ENCODE measurements around the gene HIF3A.
"Not testable (repeated sequence)": the region's sequence is repeated elsewhere in the genome, so short reads cannot be mapped to it uniquely, and the experiment has no call there.

Gene HIF3A

DNA sequence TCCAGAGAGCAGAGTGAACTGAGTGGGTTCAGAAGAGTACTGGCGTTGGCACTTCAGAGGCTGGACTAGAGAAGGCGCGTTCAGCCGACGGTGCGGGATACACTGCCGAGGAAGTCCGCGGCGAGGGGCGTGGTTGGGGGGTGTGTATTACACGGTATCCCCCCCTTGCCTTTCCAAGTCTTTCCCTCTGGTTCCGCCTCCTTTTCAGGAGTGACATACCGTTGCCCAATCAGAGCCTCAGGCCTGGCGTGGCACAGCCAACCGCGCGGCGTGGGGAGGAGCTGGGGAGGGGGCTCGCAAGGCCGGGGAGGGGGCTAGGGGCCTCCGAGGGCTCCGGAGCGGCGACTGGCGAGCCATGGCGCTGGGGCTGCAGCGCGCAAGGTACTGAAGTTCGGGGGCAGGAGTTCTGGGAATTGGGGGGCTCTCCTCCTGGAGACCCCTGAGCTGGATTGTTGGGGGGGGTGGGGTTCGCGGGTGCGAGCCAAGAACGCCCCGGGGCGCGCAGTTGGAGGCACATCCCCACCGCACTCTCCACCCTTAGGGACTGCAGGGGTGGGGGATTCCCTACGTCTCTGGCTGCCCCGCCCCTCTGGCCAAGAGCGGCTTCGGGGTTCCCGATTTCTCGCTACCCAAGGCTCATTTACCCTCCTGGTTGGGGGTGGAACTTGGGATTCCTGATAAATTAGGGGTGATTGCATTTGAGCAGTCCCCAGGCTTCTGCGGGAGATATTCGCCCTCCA lies at the start of gene HIF3A:
TSS of gene HIF3A (plus strand) at position 321 of the 740 bp plus-strand sequence. CDS start at position 356, 35 bp downstream.
- in situ Hi-C loops (cut with MboI; ENCODE audit: low pct_unique_long_range_greater_than_20kb, low sequenced_read_pairs), result no loop called here
- no peak for DNase-seq

DNA sequence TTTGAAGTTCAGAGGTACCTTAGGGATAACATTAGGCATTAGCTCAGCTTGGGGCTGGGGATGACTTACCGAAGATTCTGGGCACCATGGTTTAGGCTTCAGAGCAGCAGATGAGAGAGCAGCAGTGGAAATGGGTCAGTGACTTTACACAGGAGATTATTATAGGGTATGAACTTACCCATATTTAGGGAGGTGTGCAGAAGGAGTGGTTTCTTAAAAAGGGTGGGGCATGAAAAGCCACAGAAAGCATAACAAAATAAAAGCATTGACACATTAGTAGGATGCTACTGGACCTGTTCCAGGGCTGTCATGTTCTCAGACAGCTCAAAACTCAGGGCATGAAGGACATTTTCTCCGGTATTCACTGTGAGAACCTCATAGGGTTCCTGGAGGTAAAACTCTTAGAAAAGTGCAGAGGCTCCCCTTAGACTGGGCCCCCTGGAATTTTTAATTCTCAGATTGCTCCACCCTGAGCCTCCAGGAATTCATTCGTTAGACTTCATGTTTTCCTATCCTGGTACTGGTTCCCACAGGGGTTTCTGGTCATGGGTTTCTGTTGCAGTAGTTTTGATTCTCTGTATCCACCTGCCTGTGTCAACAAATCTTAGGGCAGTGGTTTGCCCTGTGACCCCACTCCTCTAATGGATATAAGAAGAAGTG lies 46.6 kb upstream of the HIF3A start:
- no peak for DNase-seq
- in situ Hi-C loops (cut with MboI; ENCODE audit: low pct_unique_long_range_greater_than_20kb, low sequenced_read_pairs), result no loop called here

DNA sequence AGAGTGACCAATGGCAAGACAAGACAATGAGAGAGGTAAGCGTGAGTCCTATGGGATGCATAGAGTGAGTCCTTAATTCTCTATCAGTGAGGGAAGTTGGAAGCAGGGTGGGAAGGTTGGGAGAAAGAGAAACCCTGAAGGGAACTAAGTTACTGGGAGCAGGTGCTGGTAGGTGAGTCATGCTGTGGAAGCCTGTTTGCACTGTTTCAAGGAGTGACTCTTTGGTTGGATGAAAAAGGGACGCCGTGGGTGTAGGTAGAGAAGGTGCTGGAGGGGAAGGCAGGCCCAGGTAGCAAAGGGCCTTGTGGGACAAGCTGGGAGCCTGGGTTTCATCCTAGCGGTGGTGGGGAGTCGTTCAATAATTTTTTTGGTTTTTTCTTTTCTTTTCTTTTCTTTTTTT lies 45.4 kb upstream of the HIF3A start:
- no peak for DNase-seq
- in situ Hi-C loops (cut with MboI; ENCODE audit: low pct_unique_long_range_greater_than_20kb, low sequenced_read_pairs), result no loop called here

DNA sequence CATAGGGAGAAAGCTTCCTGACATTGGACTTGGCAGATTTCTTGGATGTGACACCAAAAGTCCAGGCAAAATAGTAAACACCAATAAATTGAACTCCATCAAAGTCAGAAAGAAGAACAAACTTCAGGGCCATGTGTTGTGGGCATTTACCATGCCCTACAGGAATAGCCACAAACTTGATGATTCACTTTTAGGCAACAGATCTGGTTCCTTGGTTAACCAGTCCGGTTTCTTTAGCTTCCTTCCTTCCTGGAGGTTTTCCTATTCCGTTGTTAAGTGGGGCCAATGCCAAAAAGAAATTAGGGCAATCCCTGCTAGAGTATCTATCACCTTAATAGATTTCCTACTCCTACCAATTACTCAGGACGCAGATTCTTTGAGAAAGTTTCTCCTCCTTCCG lies 42.1 kb upstream of the HIF3A start:
- in situ Hi-C loops (cut with MboI; ENCODE audit: low pct_unique_long_range_greater_than_20kb, low sequenced_read_pairs), result no loop called here

DNA sequence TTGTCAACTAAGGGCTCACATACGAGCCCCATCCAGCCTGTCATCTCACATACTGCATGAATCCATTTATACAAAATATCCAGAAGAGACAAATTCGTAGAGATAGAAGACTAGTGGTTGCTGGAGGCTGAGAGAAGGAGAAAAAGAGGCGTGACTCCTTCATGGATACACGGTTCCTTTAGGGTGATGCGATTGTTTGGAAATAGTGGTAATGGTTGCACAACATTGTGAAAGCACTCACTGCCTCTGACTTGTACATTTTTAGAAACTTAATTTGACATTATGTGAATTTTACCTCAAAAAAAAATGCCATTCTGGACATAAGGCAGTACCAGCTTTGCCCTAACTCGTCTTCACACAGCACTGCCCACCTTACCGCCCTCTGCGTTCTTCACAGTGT lies 40.0 kb upstream of the HIF3A start:
- in situ Hi-C loops (cut with MboI; ENCODE audit: low pct_unique_long_range_greater_than_20kb, low sequenced_read_pairs), result no loop called here
- no peak for DNase-seq

More for the DNA sequence above, 42.1 kb upstream of the HIF3A start:
- no peak for DNase-seq

DNA sequence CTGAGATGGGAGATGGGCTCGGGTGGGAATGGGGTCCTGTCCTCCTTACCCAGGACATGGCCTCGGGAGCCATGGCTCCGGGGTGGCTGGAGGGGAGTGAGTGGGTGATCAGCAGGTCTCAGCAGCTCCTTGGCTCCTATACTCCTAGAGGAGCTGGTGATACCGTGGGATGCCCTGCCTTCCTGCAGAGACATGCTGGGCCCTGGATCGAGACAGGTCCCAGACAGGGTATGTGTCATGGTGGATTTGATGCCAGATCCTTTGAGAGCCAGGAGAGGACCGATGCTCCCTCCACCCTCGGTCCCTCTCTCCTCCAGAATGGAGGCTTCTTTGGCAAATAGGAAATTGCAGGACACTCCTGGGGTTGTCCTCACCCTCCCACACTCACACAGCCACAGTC lies 35.3 kb upstream of the HIF3A start:
- DNase-seq; in situ Hi-C loops (cut with MboI; ENCODE audit: low pct_unique_long_range_greater_than_20kb, low sequenced_read_pairs): not testable (repeated sequence)

DNA sequence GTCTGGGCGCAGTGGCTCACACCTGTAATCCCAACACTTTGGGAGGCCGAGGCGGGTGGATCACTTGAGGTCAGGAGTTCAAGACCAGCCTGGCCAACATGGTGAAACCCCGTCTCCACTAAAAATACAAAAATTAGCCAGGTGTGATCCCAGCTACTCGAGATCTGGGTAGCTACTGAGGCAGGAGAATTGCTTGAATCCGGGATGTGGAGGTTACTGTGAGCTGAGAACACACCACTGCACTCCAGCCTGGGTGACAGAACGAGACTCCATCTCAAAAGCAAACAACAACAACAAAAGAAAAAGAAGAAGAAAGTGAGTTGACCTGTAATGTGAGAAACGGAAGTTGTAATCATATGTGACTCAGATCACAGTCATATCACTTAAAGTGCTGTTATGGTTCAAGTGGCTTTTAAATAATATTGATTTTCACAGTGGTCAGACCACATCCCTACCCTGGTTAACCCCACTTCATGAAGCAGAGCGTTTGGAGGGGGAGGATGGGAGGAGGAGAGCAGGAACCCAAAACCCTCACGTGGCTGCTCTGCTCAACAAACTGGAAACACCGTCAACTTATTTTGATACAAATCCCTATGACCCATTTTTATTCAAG lies 34.1 kb upstream of the HIF3A start:
- in situ Hi-C loops (cut with MboI; ENCODE audit: low pct_unique_long_range_greater_than_20kb, low sequenced_read_pairs), result not testable (repeated sequence)
- peak; percentile 86 for DNase-seq

DNA sequence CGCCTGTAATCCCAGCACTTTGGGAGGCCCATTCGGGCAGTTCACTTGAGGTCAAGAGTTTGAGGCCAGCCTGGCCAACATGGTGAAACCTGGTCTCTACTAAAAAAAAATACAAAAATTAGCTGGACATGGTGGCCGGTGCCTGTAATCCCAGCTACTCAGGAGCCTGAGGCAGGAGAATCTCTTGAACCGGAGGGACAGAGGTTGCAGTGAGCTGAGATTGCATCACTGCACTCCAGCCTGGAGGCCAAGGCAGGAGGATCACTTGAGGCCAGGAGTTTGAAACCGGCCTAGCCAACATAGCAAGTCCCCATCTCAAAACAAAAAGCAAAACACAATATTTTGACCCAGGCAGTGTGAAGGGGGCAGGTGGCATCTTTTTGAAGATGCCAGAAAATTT lies 32.0 kb upstream of the HIF3A start:
- in situ Hi-C loops (cut with MboI; ENCODE audit: low pct_unique_long_range_greater_than_20kb, low sequenced_read_pairs), result not testable (repeated sequence)

DNA sequence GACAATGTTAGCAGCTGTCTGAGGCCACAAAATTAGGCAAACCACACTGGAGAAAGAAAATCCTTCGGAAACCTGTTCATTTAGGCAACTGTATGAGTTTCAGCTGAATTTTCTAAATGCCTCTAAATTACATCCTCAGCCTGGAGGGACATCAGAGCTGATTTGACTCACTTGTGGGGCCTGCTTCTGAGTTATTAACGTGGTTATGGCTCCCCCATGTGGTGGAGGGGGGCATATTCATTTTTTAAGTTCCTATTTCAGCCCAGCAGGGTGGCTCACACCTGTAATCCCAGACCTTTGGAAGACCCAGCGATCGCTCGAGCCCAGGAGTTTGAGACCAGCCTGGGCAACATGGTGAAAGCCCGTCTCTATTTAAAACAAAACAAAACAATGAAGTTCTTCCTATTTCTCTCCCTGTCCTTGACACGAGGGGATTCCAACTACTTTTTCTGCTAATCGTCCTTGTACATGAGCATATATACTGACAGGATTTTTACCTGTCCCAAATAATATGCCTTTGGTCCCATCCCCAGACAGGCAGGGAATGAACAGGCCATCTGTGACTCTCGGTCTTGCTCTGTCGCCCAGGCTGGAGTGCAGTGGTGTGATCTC lies 31.5 kb upstream of the HIF3A start:
- DNase-seq, result peak; percentile 89
- in situ Hi-C loops (cut with MboI; ENCODE audit: low pct_unique_long_range_greater_than_20kb, low sequenced_read_pairs), result no loop called here

More for the DNA sequence above, 32.0 kb upstream of the HIF3A start:
- not testable (repeated sequence) for DNase-seq

DNA sequence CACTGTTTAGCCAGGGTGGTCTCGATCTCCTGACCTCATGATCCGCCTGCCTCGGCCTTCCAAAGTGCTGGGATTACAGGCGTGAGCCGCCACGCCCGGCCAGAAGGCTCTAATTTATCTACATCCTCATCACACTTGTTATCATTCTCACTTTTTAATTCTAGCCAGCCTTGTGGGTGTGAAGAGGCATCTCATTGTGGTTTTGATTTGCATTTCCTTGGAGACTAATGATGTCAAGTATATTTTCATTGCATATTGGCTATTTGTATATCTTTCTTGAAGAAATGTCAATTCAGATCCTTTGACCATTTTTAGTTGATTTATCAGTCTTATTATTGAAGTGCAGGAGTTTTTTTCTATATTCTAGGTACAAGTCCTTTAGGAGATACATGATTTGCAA lies 27.7 kb upstream of the HIF3A start:
- in situ Hi-C loops (cut with MboI; ENCODE audit: low pct_unique_long_range_greater_than_20kb, low sequenced_read_pairs), result no loop called here
- no peak for DNase-seq

DNA sequence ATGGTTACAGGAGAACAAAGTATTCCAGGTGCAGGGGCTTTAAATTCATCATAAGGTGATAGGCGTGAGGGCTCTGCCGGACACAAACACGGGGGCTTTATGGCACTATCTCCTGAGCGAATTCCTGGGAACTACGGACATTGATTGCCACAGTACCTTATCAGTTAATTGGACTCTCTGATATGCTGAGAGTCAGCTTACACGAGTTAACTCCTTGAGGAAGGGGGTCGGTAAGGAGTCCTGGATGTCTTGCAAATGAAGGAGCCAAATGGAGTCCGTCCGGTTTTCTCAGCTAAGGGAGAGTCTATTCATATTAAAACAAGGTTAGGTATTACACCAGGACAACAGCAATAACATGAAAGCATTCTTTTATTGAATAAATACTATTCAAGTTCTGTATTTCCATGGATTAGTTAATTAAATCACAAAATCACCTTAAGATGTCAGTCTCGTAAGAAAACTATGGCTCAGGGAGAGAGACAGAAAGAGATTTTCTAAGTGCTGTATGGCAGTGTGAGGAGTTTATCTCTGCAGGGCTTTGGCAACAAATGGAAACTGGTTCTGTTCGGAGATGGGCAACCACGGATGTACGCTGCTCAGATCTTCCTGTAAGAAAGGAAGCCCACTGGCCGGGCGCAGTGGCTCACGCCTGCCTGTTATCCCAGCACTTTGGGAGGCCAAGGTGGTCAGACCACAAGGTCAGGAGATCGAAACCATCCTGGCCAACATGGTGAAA lies 26.2 kb upstream of the HIF3A start:
- DNase-seq, result no peak
- in situ Hi-C loops (cut with MboI; ENCODE audit: low pct_unique_long_range_greater_than_20kb, low sequenced_read_pairs), result no loop called here

DNA sequence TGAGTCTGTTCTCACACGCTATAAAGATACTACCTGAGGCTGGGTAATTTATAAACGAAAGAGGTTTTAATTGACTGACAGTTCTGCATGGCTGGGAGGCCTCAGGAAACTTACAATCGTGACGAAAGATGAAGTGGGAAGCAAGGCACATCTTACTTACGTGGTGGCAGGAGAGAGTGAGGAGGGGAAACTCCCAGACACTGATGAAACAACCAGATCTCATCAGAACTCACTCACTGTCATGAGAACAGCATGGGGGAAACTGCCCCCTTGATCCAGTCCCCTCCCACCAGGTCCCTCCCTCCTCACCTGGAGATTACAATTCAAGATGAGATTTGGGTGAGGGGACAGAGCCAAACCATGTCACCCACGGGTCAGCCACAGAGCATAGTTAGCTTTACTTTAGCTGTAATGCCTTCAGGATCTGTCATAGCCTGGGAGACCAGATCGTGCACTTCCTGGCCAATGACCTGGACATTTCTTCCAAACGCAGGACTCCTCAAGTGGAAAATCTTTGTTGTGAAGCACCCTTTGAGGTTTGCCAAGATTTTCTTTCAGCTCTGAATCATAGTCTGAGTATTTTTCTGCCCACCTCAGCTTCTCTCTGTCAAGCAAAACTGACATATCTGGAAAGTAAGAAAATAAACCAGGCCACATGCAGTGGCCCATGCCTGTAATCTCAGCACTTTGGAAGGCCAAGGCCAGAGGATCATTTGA lies 25.2 kb upstream of the HIF3A start:
- in situ Hi-C loops (cut with MboI; ENCODE audit: low pct_unique_long_range_greater_than_20kb, low sequenced_read_pairs), result no loop called here

DNA sequence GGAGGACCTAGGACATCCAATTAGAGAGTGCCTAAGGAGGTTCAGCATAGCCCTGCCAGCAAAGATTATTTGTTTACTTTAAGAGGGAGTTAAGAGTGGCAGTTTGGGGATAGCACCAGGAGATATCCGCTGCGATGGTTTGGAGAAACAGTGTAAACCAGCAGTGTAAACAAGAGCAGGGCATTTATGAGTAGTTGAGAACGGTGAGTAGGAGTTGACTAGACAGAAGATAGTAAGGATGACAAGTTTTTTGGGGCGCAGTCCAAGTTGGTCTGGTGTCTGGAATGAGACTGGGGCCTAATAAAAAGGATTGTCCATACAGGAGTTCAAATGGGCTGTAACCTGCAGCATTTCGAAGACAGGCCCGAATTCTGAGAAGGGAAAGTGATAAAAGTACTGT lies 22.9 kb upstream of the HIF3A start:
- DNase-seq; in situ Hi-C loops (cut with MboI; ENCODE audit: low pct_unique_long_range_greater_than_20kb, low sequenced_read_pairs): not testable (repeated sequence)

More for the DNA sequence above, 25.2 kb upstream of the HIF3A start:
- DNase-seq, result no peak

DNA sequence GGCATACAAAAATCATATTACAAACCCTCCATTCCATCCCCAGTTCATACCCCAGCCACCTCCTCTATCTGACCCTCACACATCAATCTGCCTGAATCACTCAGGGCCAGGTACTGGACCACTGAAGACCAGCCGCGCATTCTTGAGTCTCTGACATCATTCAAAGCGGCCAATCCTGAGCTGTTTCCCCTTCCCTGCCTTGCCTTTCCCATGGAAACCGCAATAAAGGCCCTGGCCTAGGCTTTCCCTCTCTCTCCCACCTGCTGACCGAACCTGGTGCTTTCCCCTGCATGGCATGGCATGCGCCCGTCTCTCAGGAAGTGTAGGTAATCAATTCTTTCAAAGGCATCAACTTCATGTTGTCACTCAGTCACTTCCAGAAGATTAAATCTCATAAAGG lies 17.7 kb upstream of the HIF3A start:
- in situ Hi-C loops (cut with MboI; ENCODE audit: low pct_unique_long_range_greater_than_20kb, low sequenced_read_pairs), result no loop called here
- no peak for DNase-seq

DNA sequence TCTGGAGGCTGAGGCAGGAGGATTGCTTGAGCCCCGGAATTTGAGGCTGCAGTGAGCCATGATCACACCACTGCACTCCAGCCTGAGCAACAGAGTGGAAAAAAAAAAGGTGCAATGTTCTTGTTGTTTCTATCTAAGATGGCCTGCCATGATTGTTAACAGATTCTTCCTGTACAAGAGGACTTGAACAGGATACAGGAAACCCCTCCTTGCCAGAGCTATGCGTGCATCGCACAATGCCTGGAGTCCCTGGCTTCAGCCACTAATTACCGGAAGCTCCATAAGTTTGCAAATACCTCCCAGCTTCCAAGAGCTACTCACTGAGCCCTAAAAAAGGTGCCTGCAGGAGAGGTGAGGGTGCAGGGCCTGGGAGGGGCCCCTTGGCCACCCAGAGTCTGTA lies 13.1 kb upstream of the HIF3A start:
- peak; percentile 28 for DNase-seq
- in situ Hi-C loops (cut with MboI; ENCODE audit: low pct_unique_long_range_greater_than_20kb, low sequenced_read_pairs), result loop anchor here (10.0 kb wide), 1 partner anchor 211 kb away; the partner anchor contains the start of gene PNMA8B

DNA sequence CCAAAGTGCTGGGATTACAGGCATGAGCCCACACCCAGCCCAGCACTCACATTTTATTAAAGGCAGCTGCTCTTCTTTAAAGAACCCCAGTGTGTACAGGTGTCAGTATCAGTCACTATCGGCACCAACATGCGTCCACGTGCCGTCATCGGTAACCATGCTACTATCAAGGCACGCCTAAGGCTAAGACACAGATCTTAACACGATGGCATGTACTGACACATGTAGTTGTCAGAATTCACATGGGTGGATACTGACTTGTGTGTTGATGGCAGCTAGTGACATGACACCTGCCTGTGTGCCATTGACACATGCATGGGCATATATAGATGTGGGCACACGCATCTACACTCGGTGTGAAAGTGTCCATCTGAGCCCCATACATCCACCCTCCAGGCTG lies 12.2 kb upstream of the HIF3A start:
- no peak for DNase-seq
- in situ Hi-C loops (cut with MboI; ENCODE audit: low pct_unique_long_range_greater_than_20kb, low sequenced_read_pairs), result loop anchor here (10.0 kb wide), 1 partner anchor 210 kb away; the partner anchor contains the start of gene PNMA8B

DNA sequence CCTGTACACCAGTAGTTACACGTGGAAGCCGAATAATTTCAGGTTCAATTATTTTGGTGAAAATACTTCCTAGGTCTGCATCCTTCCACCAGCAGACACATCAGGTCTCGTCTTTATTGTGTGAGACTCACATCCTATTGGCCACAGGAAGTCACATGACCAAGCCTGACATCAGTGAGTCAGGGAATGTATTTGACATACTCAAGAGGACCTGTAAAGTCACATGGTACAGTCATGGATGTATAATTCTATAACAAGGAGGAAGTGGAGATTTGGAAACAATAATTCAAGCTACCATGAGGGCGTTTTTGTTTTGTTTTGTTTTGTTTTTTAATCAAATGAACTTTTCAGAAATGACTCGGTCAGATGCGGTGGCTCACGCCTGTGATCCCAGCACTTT lies 9.3 kb upstream of the HIF3A start:
- in situ Hi-C loops (cut with MboI; ENCODE audit: low pct_unique_long_range_greater_than_20kb, low sequenced_read_pairs), result loop anchor here (10.0 kb wide), 1 partner anchor 207 kb away; the partner anchor contains the start of gene PNMA8B
- peak; percentile 14 for DNase-seq

DNA sequence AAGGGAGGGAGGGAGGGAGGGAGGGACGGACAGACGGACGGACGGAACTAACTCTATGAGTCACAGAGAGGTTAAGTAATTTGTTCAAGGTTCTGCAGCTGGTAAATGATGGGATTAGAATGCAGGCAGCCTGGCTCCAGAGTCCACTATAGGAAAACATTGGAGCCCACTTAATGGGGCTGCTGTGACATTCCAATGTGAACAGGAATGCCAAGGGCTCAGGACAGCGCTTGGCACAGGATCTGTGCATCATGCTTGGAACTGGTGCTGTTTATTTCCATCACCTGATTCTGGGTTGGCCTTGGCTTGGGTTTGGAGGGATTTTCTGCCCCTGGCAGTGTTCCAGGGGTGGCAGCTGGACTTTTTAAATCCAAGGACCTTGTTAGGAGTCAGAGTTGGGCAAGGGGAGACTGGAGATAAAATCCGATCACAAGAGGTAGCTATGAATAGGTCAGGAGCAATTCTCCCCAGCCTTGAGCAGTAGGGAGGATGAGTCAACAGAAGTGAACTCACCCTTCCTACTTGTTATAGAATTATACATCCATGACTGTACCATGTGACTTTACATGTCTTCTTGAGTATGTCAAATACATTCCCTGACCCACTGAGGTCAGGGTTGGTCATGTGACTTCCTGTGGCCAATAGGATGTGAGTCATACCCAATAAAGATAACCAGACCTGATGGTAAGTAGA lies 7.8 kb upstream of the HIF3A start:
- in situ Hi-C loops (cut with MboI; ENCODE audit: low pct_unique_long_range_greater_than_20kb, low sequenced_read_pairs), result loop anchor here (10.0 kb wide), 1 partner anchor 206 kb away; the partner anchor contains the start of gene PNMA8B
- DNase-seq, result peak; percentile 14

All from KBM-7 (cell line).